Measurements from ENCODE around the gene KCNS3.

Gene KCNS3

GRCh38 chr2:17894556-17894955 lies 16.1 kb downstream of the KCNS3 start:
- no peak overlapping the region for H3K4me3 ChIP-seq (ENCODE audit: low read depth, low read length)
- DNase-seq (ENCODE audit: low read depth), result no peak
- TF ChIP-seq, protein P1, sequence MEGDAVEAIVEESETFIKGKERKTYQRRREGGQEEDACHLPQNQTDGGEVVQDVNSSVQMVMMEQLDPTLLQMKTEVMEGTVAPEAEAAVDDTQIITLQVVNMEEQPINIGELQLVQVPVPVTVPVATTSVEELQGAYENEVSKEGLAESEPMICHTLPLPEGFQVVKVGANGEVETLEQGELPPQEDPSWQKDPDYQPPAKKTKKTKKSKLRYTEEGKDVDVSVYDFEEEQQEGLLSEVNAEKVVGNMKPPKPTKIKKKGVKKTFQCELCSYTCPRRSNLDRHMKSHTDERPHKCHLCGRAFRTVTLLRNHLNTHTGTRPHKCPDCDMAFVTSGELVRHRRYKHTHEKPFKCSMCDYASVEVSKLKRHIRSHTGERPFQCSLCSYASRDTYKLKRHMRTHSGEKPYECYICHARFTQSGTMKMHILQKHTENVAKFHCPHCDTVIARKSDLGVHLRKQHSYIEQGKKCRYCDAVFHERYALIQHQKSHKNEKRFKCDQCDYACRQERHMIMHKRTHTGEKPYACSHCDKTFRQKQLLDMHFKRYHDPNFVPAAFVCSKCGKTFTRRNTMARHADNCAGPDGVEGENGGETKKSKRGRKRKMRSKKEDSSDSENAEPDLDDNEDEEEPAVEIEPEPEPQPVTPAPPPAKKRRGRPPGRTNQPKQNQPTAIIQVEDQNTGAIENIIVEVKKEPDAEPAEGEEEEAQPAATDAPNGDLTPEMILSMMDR (IDR thresholded peaks at IDR 0.05; ENCODE audit: control insufficient read depth, extremely low read depth, insufficient read depth), result no peak

DNA sequence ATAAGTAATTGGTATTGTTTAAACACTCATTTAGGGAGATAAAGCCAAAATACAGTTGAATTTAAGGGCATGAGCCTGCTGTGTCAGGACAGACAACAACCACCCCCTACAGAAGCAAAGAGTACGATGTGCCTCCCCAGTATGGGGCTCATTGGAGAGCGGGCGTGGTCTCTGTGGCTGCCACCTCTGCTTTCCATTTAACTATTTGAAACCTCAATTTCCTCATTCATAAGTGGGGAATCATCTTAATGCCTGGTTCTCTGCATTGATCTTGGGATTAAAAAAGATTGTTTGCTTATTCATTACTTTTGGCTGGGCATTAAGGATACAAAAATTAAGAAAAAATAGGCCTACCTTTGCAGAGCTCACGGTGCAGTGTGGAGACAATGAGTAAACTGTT lies 21.4 kb downstream of the KCNS3 start:
- H3K4me3 ChIP-seq (ENCODE audit: low read depth, low read length), result no peak overlapping the region
- TF ChIP-seq, protein P1 (IDR thresholded peaks at IDR 0.05; ENCODE audit: control insufficient read depth, extremely low read depth, insufficient read depth), result no peak
- DNase-seq (ENCODE audit: low read depth), result no peak

DNA sequence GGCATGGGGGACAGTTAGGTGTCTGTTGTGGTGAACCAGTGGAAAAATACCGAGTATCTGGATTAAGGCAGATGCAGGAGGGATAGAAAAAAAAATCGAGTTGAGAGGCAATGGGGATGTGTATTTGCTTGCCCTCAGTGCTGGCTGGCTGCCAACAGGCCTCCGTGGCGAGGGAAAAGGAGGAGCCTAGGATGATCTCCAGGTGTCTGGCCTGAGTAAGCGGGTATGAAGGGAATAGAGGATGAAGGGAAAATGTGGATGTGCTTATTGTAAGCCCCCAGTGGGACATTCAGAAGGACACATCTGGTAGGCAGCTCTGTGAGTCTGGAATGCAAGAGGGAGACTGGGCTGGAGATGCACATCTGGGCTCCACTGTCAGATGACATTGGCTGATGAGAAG lies 22.8 kb downstream of the KCNS3 start:
- TF ChIP-seq, protein P1 (IDR thresholded peaks at IDR 0.05; ENCODE audit: control insufficient read depth, extremely low read depth, insufficient read depth), result no peak
- no peak overlapping the region for H3K4me3 ChIP-seq (ENCODE audit: low read depth, low read length)
- no peak for DNase-seq (ENCODE audit: low read depth)

DNA sequence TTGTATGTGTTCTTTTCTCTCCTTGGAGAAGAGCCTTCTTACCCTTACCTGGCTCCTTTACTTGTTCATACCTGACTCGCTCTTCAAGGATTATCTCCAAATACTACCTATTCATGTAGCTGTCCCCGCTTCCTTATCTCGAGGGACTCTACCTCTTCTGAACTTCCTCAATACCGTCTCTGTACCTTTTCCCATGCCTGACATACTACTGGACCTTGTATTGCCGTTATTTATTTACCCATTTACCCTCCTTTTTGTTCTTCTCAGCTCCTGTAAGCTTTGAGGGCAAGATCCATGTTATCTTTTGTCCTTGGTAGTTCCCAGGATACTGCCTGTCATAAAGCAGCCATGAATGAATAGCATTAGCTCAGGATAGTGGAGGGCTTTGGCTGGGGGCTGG lies 32.5 kb downstream of the KCNS3 start:
- no peak overlapping the region for H3K4me3 ChIP-seq (ENCODE audit: low read depth, low read length)
- TF ChIP-seq, protein P1 (IDR thresholded peaks at IDR 0.05; ENCODE audit: control insufficient read depth, extremely low read depth, insufficient read depth), result no peak
- no peak for DNase-seq (ENCODE audit: low read depth)

- DNase-seq (ENCODE audit: low read depth), result no peak
- TF ChIP-seq, protein P1 (IDR thresholded peaks at IDR 0.05; ENCODE audit: control insufficient read depth, extremely low read depth, insufficient read depth), result no peak
- H3K4me3 ChIP-seq (ENCODE audit: low read depth, low read length), result no peak overlapping the region
Observed at GRCh38 chr2:17911491-17912260, 33.2 kb downstream of the KCNS3 start.

- H3K4me3 ChIP-seq (ENCODE audit: low read depth, low read length), result no peak overlapping the region
- no peak for DNase-seq (ENCODE audit: low read depth)
- TF ChIP-seq, protein P1 (IDR thresholded peaks at IDR 0.05; ENCODE audit: control insufficient read depth, extremely low read depth, insufficient read depth), result no peak
Observed at GRCh38 chr2:17912266-17912691, 33.8 kb downstream of the KCNS3 start.

- TF ChIP-seq, protein P1 (IDR thresholded peaks at IDR 0.05; ENCODE audit: control insufficient read depth, extremely low read depth, insufficient read depth), result no peak
- DNase-seq (ENCODE audit: low read depth), result no peak
- no peak overlapping the region for H3K4me3 ChIP-seq (ENCODE audit: low read depth, low read length)
Observed at GRCh38 chr2:17915099-17915498, 36.6 kb downstream of the KCNS3 start.

All from LNCaP clone FGC (cell line).